Glutamatergic neuron (in vitro differentiated cells): ENCODE results near the gene RNU5B-1. TPM values are rescaled to one million over a fixed set of nuclear protein-coding genes. Genes with fewer than 3 reads are reported as not detected.

ENCODE experiments used
- DNase-seq: peaks from one replicate; pipeline ENCODE4 v3.0.0; 2022
- H3K27ac Mint-ChIP-seq: one replicate; pipeline ENCODE4 v1.8.0; 2020; ENCODE audit warnings: mild to moderate bottlenecking, mixed read lengths, inconsistent platforms; ENCODE audit not compliant: unreplicated experiment
- H3K27me3 Mint-ChIP-seq: one replicate; pipeline ENCODE4 v1.8.0; 2020; ENCODE audit warnings: mild to moderate bottlenecking, moderate library complexity, mixed read lengths, inconsistent platforms; ENCODE audit not compliant: unreplicated experiment
- H3K36me3 Mint-ChIP-seq: one replicate; pipeline ENCODE4 v1.8.0; 2020; ENCODE audit warnings: mild to moderate bottlenecking, mixed read lengths, inconsistent platforms; ENCODE audit not compliant: unreplicated experiment
- H3K4me1 Mint-ChIP-seq: one replicate; pipeline ENCODE4 v1.8.0; 2020; ENCODE audit warnings: mild to moderate bottlenecking, low read depth, mixed read lengths, inconsistent platforms; ENCODE audit not compliant: unreplicated experiment
- H3K4me3 Mint-ChIP-seq: one replicate; pipeline ENCODE4 v1.8.0; 2020; ENCODE audit warnings: mild to moderate bottlenecking, mixed read lengths, inconsistent platforms; ENCODE audit not compliant: unreplicated experiment
- H3K9me3 Mint-ChIP-seq: one replicate; pipeline ENCODE4 v1.8.0; 2020; ENCODE audit warnings: mild to moderate bottlenecking, moderate library complexity, mixed read lengths, inconsistent platforms; ENCODE audit not compliant: unreplicated experiment
- CTCF ChIP-seq: fragments of 200-600 bp; sonication (generic); IDR thresholded peaks from one replicate; pipeline ENCODE4 v1.5.0; 2021; ENCODE audit not compliant: partially characterized antibody, unreplicated experiment
- total RNA-seq: library from RNA; stranded (reverse); fragmentation: NEBNext Ultra II Directional; extraction: Animal tissue kit (Norgen Biotek cat#: 25700); gene quantifications from one replicate; pipeline ENCODE4 v1.2.1, GENCODE V29; 2021; ENCODE audit not compliant: unreplicated experiment

The RNU5B-1 gene
- total RNA-seq, 1 donor from 2014 or later = not detected

- no peak for TF ChIP-seq CTCF
- Mint-ChIP-seq H3K9me3 (peaks cover 42% of the 10 kb centered on the region), H3K36me3 (no peaks in the 10 kb centered on the region), H3K27ac (no peak overlapping the region), H3K27me3 (peaks cover 28% of the 10 kb centered on the region), H3K4me3 (no peak overlapping the region), H3K4me1 (peaks cover 26% of the 10 kb centered on the region)
- DNase-seq = no peak
Observed at GRCh38 chr15:65326818-65327217, 22.3 kb downstream of the RNU5B-1 start.

DNA sequence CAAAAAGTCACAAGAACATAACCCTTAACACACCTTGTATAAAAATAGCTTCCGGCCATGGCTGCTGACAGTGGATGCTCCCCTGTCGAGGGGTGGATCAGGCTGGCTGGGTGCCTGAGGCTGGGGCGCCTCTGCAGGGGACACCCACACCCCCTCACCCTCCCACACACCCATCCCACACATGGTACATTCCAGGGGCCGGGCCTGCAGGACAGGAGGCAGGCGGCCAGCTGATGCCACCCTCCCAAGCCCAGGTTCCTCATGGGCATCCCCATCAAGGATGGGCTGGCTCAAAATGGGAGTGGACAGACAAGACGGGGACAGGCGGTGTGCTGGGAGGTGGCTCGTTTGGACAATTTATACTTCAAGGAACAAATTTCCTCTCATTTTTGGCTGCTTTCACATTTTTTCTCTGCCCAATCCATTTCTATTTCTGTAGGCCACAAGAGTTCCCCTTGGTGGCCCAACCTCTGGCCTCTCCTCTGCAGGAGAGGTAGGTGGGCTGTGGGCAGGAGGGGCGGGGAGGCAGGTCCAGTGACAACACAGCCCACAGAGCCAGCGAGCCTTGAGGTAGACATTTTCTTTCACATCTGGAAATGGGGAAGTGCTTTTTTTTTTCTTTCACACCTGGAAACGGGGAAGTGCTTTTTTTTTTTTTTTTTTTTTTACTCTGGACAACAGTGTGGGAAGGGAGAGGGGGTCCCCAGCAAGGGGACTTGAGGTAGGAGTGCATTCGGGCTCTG is 23.3 kb downstream of the RNU5B-1 start:
- Mint-ChIP-seq H3K27ac (peak overlapping the region; percentile 35), H3K9me3 (peaks cover 39% of the 10 kb centered on the region), H3K27me3 (peaks cover 24% of the 10 kb centered on the region), H3K36me3 (no peaks in the 10 kb centered on the region), H3K4me3 (peak overlapping the region; percentile 9), H3K4me1 (peaks cover 21% of the 10 kb centered on the region)
- no peak for TF ChIP-seq CTCF
- peak; percentile 13 for DNase-seq

- Mint-ChIP-seq H3K9me3 (peaks cover 37% of the 10 kb centered on the region), H3K4me3 (no peak overlapping the region), H3K4me1 (peaks cover 25% of the 10 kb centered on the region), H3K27ac (peak overlapping the region; percentile 22), H3K36me3 (no peaks in the 10 kb centered on the region), H3K27me3 (peaks cover 27% of the 10 kb centered on the region)
- peak; percentile 11 for DNase-seq
- no peak for TF ChIP-seq CTCF
Observed at GRCh38 chr15:65328506-65329287, 24.2 kb downstream of the RNU5B-1 start.

- TF ChIP-seq CTCF = no peak
- H3K36me3 Mint-ChIP-seq = no peaks in the 10 kb centered on the region
- peaks cover 31% of the 10 kb centered on the region for H3K4me1 Mint-ChIP-seq
- no peak overlapping the region for H3K27ac Mint-ChIP-seq
- no peak overlapping the region for H3K4me3 Mint-ChIP-seq
- peaks cover 31% of the 10 kb centered on the region for H3K27me3 Mint-ChIP-seq
- H3K9me3 Mint-ChIP-seq = peaks cover 37% of the 10 kb centered on the region
- peak; percentile 8 for DNase-seq
Observed at GRCh38 chr15:65329288-65329983, 25.0 kb downstream of the RNU5B-1 start.
